Hematopoietic multipotent progenitor cell treated with erythropoietin and hydrocortisone succinate and interleukin-3 and kit ligand, for 17 days (in vitro differentiated cells): ENCODE measurements around the gene P2RX5.

Experiments used
- DNase-seq: peaks from one replicate; pipeline ENCODE4 v3.0.0-alpha.2; 2015; ENCODE audit warnings: low spot score

The P2RX5 gene

GRCh38 chr17:3656755-3657587 is 39.0 kb downstream of the P2RX5 start:
- DNase-seq = no peak

GRCh38 chr17:3656353-3656752 is 39.6 kb downstream of the P2RX5 start:
- no peak for DNase-seq

GRCh38 chr17:3655766-3656165 is 40.2 kb downstream of the P2RX5 start:
- DNase-seq = no peak

- DNase-seq = peak; percentile 46
Measured at GRCh38 chr17:3647769-3648555, 48.0 kb downstream of the P2RX5 start.

- DNase-seq = no peak
Measured at GRCh38 chr17:3647251-3647650, 48.7 kb downstream of the P2RX5 start.

GRCh38 chr17:3645310-3645709 is 50.6 kb downstream of the P2RX5 start:
- DNase-seq = no peak

- DNase-seq = no peak
Measured at GRCh38 chr17:3643889-3644349, 52.0 kb downstream of the P2RX5 start.

GRCh38 chr17:3641717-3642486 is 54.1 kb downstream of the P2RX5 start:
- no peak for DNase-seq

- DNase-seq = no peak
Measured at GRCh38 chr17:3641014-3641413, 54.9 kb downstream of the P2RX5 start.

GRCh38 chr17:3639981-3640596 is 55.9 kb downstream of the P2RX5 start:
- DNase-seq = peak; percentile 55

- no peak for DNase-seq
Measured at GRCh38 chr17:3636908-3637373, 59.0 kb downstream of the P2RX5 start.

- DNase-seq = peak; percentile 98
Measured at GRCh38 chr17:3636154-3636907, 59.6 kb downstream of the P2RX5 start, which contains the start of the genes CTNS and SHPK. CTNS (plus strand) TSS chr17:3636760; CDS start chr17:3640207, 3,447 bp downstream. SHPK (minus strand) TSS chr17:3636250; CDS start chr17:3636219, 31 bp downstream.

GRCh38 chr17:3635474-3636153 is 60.3 kb downstream of the P2RX5 start:
- DNase-seq = no peak

GRCh38 chr17:3632287-3632686 is 63.7 kb downstream of the P2RX5 start:
- no peak for DNase-seq

GRCh38 chr17:3630781-3631180 is 65.2 kb downstream of the P2RX5 start:
- DNase-seq = no peak

GRCh38 chr17:3627769-3628167 is 68.2 kb downstream of the P2RX5 start:
- no peak for DNase-seq

- no peak for DNase-seq
Measured at GRCh38 chr17:3626831-3627768, 68.9 kb downstream of the P2RX5 start.
